WTC11 (cell line): Measurements from ENCODE around the gene GRB10. TPM values are rescaled to one million over a fixed set of nuclear protein-coding genes. Genes with fewer than 3 reads are reported as not detected.

Experiments
- ATAC-seq: fragments of 200-7000 bp; cut with Tn5 transposase; 2 replicates; pipeline ENCODE4 v1.10.0; 2021; ENCODE audit warnings: mild to moderate bottlenecking, moderate library complexity
- CTCF ChIA-PET: fragments of 300-600 bp; sonication (Branson Sonifier 250); formaldehyde crosslinking; loops from one replicate; lab custom pipeline; 2021; ENCODE audit warnings: antibody characterized with exemption; lab: Charles Lee
- POLR2A ChIA-PET: fragments of 350-600 bp; sonication (Branson Sonifier 250); formaldehyde crosslinking; loops from one replicate; lab custom pipeline; 2021; ENCODE audit warnings: antibody characterized with exemption; lab: Charles Lee
- DNase-seq: peaks from one replicate; pipeline ENCODE4 v3.0.0; 2021; ENCODE audit warnings: low spot score
- H3K27ac Mint-ChIP-seq: 2 replicates; pipeline ENCODE4 v1.8.0; 2021; ENCODE audit warnings: mixed read lengths
- H3K27me3 Mint-ChIP-seq: 2 replicates; pipeline ENCODE4 v1.8.0; 2021; ENCODE audit warnings: low read depth, mild to moderate bottlenecking, moderate library complexity, mixed read lengths
- H3K36me3 Mint-ChIP-seq: 2 replicates; pipeline ENCODE4 v1.8.0; 2021; ENCODE audit warnings: mixed read lengths
- H3K4me1 Mint-ChIP-seq: 2 replicates; pipeline ENCODE4 v1.8.0; 2022; ENCODE audit warnings: mixed read lengths
- H3K4me3 Mint-ChIP-seq: 2 replicates; pipeline ENCODE4 v1.8.0; 2021; ENCODE audit warnings: mild to moderate bottlenecking, moderate library complexity, mixed read lengths
- H3K9me3 Mint-ChIP-seq: 2 replicates; pipeline ENCODE4 v1.8.0; 2021; ENCODE audit warnings: mixed read lengths
- ARID4B ChIP-seq: sonication (generic); formaldehyde crosslinking; IDR thresholded peaks from 2 replicates; pipeline ENCODE4 v1.8.0; 2023; ENCODE audit warnings: missing genetic modification reagents, mild to moderate bottlenecking, borderline replicate concordance
- CBFB ChIP-seq: sonication (generic); formaldehyde crosslinking; IDR thresholded peaks from 2 replicates; pipeline ENCODE4 v1.8.1; 2022; ENCODE audit warnings: mild to moderate bottlenecking, low read depth, missing genetic modification reagents
- CDX4 ChIP-seq: fragments of 250-450 bp; sonication (Bioruptor Pico); IDR thresholded peaks from 2 replicates; pipeline ENCODE4 v1.9.0; 2021; ENCODE audit warnings: moderate library complexity, mild to moderate bottlenecking, inconsistent platforms, borderline replicate concordance
- CREM ChIP-seq: sonication (generic); formaldehyde crosslinking; IDR thresholded peaks from 2 replicates; pipeline ENCODE4 v1.8.1; 2022; ENCODE audit warnings: mild to moderate bottlenecking, missing genetic modification reagents, moderate library complexity
- CTCF ChIP-seq: fragments of 200-600 bp; IDR thresholded peaks from 2 replicates; pipeline ENCODE4 v1.8.0; 2022; ENCODE audit warnings: antibody characterized with exemption
- E2F5 ChIP-seq: sonication (generic); formaldehyde crosslinking; IDR thresholded peaks from 2 replicates; pipeline ENCODE4 v1.8.1; 2022; ENCODE audit warnings: mild to moderate bottlenecking, moderate library complexity, missing genetic modification reagents
- FOXK1 ChIP-seq: sonication (generic); formaldehyde crosslinking; IDR thresholded peaks from 2 replicates; pipeline ENCODE4 v1.8.0; 2022; ENCODE audit warnings: mild to moderate bottlenecking, moderate library complexity, missing genetic modification reagents
- GABPB1 ChIP-seq: sonication (generic); formaldehyde crosslinking; IDR thresholded peaks from 2 replicates; pipeline ENCODE4 v1.8.1; 2023; ENCODE audit warnings: mild to moderate bottlenecking, missing genetic modification reagents
- GTF2I ChIP-seq: fragments of 250-450 bp; sonication (Bioruptor Pico); conservative IDR thresholded peaks from 2 replicates; pipeline ENCODE4 v1.4.0; 2021; ENCODE audit warnings: mild to moderate bottlenecking
- IRF2 ChIP-seq: sonication (generic); formaldehyde crosslinking; IDR thresholded peaks from 2 replicates; pipeline ENCODE4 v1.8.0; 2022; ENCODE audit warnings: low read depth, missing genetic modification reagents, borderline replicate concordance
- JUN ChIP-seq: sonication (generic); formaldehyde crosslinking; IDR thresholded peaks from 2 replicates; pipeline ENCODE4 v1.8.0; 2023; ENCODE audit warnings: mild to moderate bottlenecking, missing genetic modification reagents
- KAT7 ChIP-seq: sonication (generic); formaldehyde crosslinking; IDR thresholded peaks from 2 replicates; pipeline ENCODE4 v1.8.1; 2023; ENCODE audit warnings: missing genetic modification reagents, mild to moderate bottlenecking, borderline replicate concordance
- NFE2L1 ChIP-seq: sonication (generic); formaldehyde crosslinking; IDR thresholded peaks from 2 replicates; pipeline ENCODE4 v1.8.1; 2023; ENCODE audit warnings: missing genetic modification reagents
- NR1H2 ChIP-seq: sonication (generic); formaldehyde crosslinking; IDR thresholded peaks from 2 replicates; pipeline ENCODE4 v1.9.0; 2021; ENCODE audit warnings: mild to moderate bottlenecking, moderate library complexity, missing genetic modification reagents
- PRDM15 ChIP-seq: sonication (generic); formaldehyde crosslinking; IDR thresholded peaks from 2 replicates; pipeline ENCODE4 v1.8.0; 2022; ENCODE audit warnings: missing genetic modification reagents
- SMAD4 ChIP-seq: sonication (generic); formaldehyde crosslinking; IDR thresholded peaks from 2 replicates; pipeline ENCODE4 v1.8.0; 2022; ENCODE audit warnings: mild to moderate bottlenecking, missing genetic modification reagents
- SP1 ChIP-seq: sonication (generic); formaldehyde crosslinking; conservative IDR thresholded peaks from 2 replicates; pipeline ENCODE4 v1.8.1; 2022; ENCODE audit warnings: missing genetic modification reagents
- TEAD1 ChIP-seq: sonication (generic); formaldehyde crosslinking; IDR thresholded peaks from 2 replicates; pipeline ENCODE4 v1.8.0; 2022; ENCODE audit warnings: mild to moderate bottlenecking, missing genetic modification reagents
- USF2 ChIP-seq: sonication (generic); formaldehyde crosslinking; IDR thresholded peaks from 2 replicates; pipeline ENCODE4 v1.8.1; 2023; ENCODE audit warnings: mild to moderate bottlenecking, missing genetic modification reagents, moderate library complexity
- ZNF281 ChIP-seq: sonication (generic); formaldehyde crosslinking; IDR thresholded peaks from 2 replicates; pipeline ENCODE4 v1.8.0; 2023; ENCODE audit warnings: mild to moderate bottlenecking, missing genetic modification reagents
- ZNF423 ChIP-seq: fragments of 250-450 bp; sonication (Bioruptor Pico); IDR thresholded peaks from 2 replicates; pipeline ENCODE4 v2.1.2; 2022; ENCODE audit warnings: mild to moderate bottlenecking, moderate library complexity
- ZNF671 ChIP-seq: fragments of 250-450 bp; sonication (Bioruptor Pico); IDR thresholded peaks from 2 replicates; pipeline ENCODE4 v1.8.0; 2021; ENCODE audit warnings: mild to moderate bottlenecking
- total RNA-seq: library from RNA; stranded (reverse); gene quantifications from 3 replicates; pipeline ENCODE4 v1.2.3, GENCODE V29; 2021

GRB10 gene
- total RNA-seq, 1 experiment from 2014 or later = 103 TPM

- TF ChIP-seq ZNF281 (CRISPR knock-in tag) (no peak), CBFB (CRISPR knock-in tag) (no peak), SP1 (no peak)
Observed at GRCh38 chr7:50775231-50775630, 7.5 kb downstream of the GRB10 start (continued).

GRCh38 chr7:50774319-50774718, 8.4 kb downstream of the GRB10 start:
- POLR2A ChIA-PET = no interaction called here
- DNase-seq (no peak), ATAC-seq (no peak)
- Mint-ChIP-seq H3K27me3 (no peaks in the 10 kb centered on the region; the same call in 1 of the 2 replicates), H3K4me1 (peaks cover 61% of the 10 kb centered on the region), H3K36me3 (peaks cover 56% of the 10 kb centered on the region), H3K9me3 (peaks cover 38% of the 10 kb centered on the region), H3K4me3 (no peak overlapping the region), H3K27ac (no peak overlapping the region)
- TF ChIP-seq USF2 (CRISPR knock-in tag) (no peak), CTCF (no peak), ZNF671 (CRISPR knock-in tag) (no peak), PRDM15 (CRISPR knock-in tag) (no peak), GABPB1 (CRISPR knock-in tag) (no peak), JUN (CRISPR knock-in tag) (no peak), KAT7 (CRISPR knock-in tag) (no peak), IRF2 (CRISPR knock-in tag) (no peak), ZNF423 (CRISPR knock-in tag) (no peak), NR1H2 (no peak), NFE2L1 (CRISPR knock-in tag) (no peak), GTF2I (no peak), ARID4B (CRISPR knock-in tag) (no peak), CDX4 (CRISPR knock-in tag) (no peak), FOXK1 (CRISPR knock-in tag) (no peak), E2F5 (CRISPR knock-in tag) (no peak), CREM (CRISPR knock-in tag) (no peak), SMAD4 (CRISPR knock-in tag) (no peak), TEAD1 (no peak)
- CTCF ChIA-PET = no interaction called here
